Mesendoderm (in vitro differentiated cells): ENCODE data around the gene NEDD4L.
"Not testable (repeated sequence)": the region's sequence is repeated elsewhere in the genome, so short reads cannot be mapped to it uniquely, and the experiment has no call there.

Experiments used
- DNase-seq: peaks from one replicate; pipeline ENCODE4 v3.0.0; 2013
- H2AK5ac ChIP-seq: 2 replicates; pipeline ENCODE4 v1.6.1; 2013; ENCODE audit warnings: low read length, inconsistent platforms
- H2BK120ac ChIP-seq: 2 replicates; pipeline ENCODE4 v1.6.1; 2013; ENCODE audit warnings: low read depth, mild to moderate bottlenecking, low read length, moderate library complexity, mixed read lengths
- H2BK15ac ChIP-seq: replicated peaks from 2 replicates; pipeline ENCODE4 v1.6.1; 2013; ENCODE audit warnings: low read depth, mild to moderate bottlenecking, moderate library complexity
- H2BK5ac ChIP-seq: 2 replicates; pipeline ENCODE4 v1.6.1; 2013; ENCODE audit warnings: low read length, inconsistent platforms
- H3K18ac ChIP-seq: 2 replicates; pipeline ENCODE4 v1.6.1; 2013; ENCODE audit warnings: mild to moderate bottlenecking, low read length, mixed read lengths
- H3K23ac ChIP-seq: one replicate; pipeline ENCODE4 v1.6.1; 2013; ENCODE audit warnings: low read length
- H3K27ac ChIP-seq: 2 replicates; pipeline ENCODE4 v1.5.1; 2013; ENCODE audit warnings: low read depth, mild to moderate bottlenecking, inconsistent platforms, low read length, moderate library complexity
- H3K27me3 ChIP-seq: 2 replicates; pipeline ENCODE4 v1.6.1; 2013; ENCODE audit warnings: low read length, control low read depth, mild to moderate bottlenecking, inconsistent platforms; ENCODE audit not compliant: insufficient read depth, poor library complexity
- H3K36me3 ChIP-seq: 2 replicates; pipeline ENCODE4 v1.6.1; 2013; ENCODE audit warnings: low read length, inconsistent platforms; ENCODE audit not compliant: control insufficient read depth, insufficient read depth
- H3K4ac ChIP-seq: one replicate; pipeline ENCODE4 v1.6.1; 2013; ENCODE audit warnings: low read depth, mild to moderate bottlenecking, low read length, moderate library complexity
- H3K4me1 ChIP-seq: 2 replicates; pipeline ENCODE4 v1.6.1; 2013; ENCODE audit warnings: low read depth, low read length, inconsistent platforms; ENCODE audit not compliant: control insufficient read depth
- H3K4me2 ChIP-seq: 2 replicates; pipeline ENCODE4 v1.6.1; 2013; ENCODE audit warnings: low read length
- H3K4me3 ChIP-seq: 2 replicates; pipeline ENCODE4 v1.5.1; 2013; ENCODE audit warnings: mild to moderate bottlenecking, low read length
- H3K56ac ChIP-seq: one replicate; pipeline ENCODE4 v1.6.1; 2013; ENCODE audit warnings: low read length
- H3K79me1 ChIP-seq: 2 replicates; pipeline ENCODE4 v1.6.1; 2013; ENCODE audit warnings: low read length, inconsistent platforms
- H3K79me2 ChIP-seq: 2 replicates; pipeline ENCODE4 v1.6.1; 2013; ENCODE audit warnings: mild to moderate bottlenecking, low read length; ENCODE audit not compliant: control insufficient read depth, insufficient read depth
- H3K9ac ChIP-seq: 2 replicates; pipeline ENCODE4 v1.6.1; 2013; ENCODE audit warnings: low read length, inconsistent platforms
- H4K5ac ChIP-seq: one replicate; pipeline ENCODE4 v1.6.1; 2013; ENCODE audit warnings: low read length
- H4K8ac ChIP-seq: one replicate; pipeline ENCODE4 v1.6.1; 2013; ENCODE audit warnings: low read depth, mild to moderate bottlenecking, control low read depth, low read length, moderate library complexity
- WGBS: extraction: QIAGEN DNeasy Blood & Tissue Kit; methylation state at CpG from one replicate; pipeline ENCODE4 v1.1.7; 2013; ENCODE audit warnings: low lambda C conversion rate, missing lambda C conversion rate; ENCODE audit not compliant: insufficient coverage; ENCODE audit errors: extremely low coverage; 5-methylcytosine and 5-hydroxymethylcytosine counted together

The NEDD4L gene

GRCh38 chr18:58050963-58051362 is 6.9 kb downstream of the NEDD4L start:
- not testable (repeated sequence) for H2AK5ac ChIP-seq, H2BK15ac ChIP-seq, H2BK120ac ChIP-seq, H3K27me3 ChIP-seq, H3K56ac ChIP-seq, H3K27ac ChIP-seq, H4K8ac ChIP-seq, H3K79me1 ChIP-seq, H3K9ac ChIP-seq, H2BK5ac ChIP-seq, H3K4me2 ChIP-seq, H3K4ac ChIP-seq, DNase-seq, H3K36me3 ChIP-seq, H3K4me3 ChIP-seq, H3K23ac ChIP-seq, H4K5ac ChIP-seq, H3K18ac ChIP-seq
- peaks cover 16% of the 10 kb centered on the region for H3K4me1 ChIP-seq
- peaks cover 59% of the 10 kb centered on the region for H3K79me2 ChIP-seq
- WGBS = no CpG with 5 or more reads among the region's 3 CpGs

- Histone ChIP-seq H2AK5ac (no peak overlapping the region), H3K4me1 (peaks cover 11% of the 10 kb centered on the region), H3K27me3 (no peaks in the 10 kb centered on the region), H3K27ac (no peak overlapping the region), H2BK5ac (no peak overlapping the region), H3K79me1 (peaks cover 8% of the 10 kb centered on the region), H3K79me2 (peaks cover 59% of the 10 kb centered on the region), H4K8ac (no peak overlapping the region), H2BK15ac (no peak overlapping the region), H3K4ac (no peak overlapping the region), H3K4me3 (no peak overlapping the region), H3K18ac (no peak overlapping the region), H3K36me3 (no peaks in the 10 kb centered on the region), H3K4me2 (no peak overlapping the region), H3K9ac (no peak overlapping the region), H2BK120ac (peak overlapping the region; percentile 45), H4K5ac (no peak overlapping the region), H3K23ac (no peak overlapping the region), H3K56ac (no peak overlapping the region)
- WGBS = no CpG with 5 or more reads among the region's 4 CpGs
- peak; percentile 66 for DNase-seq
These were observed 7.9 kb downstream of the NEDD4L start for GRCh38 chr18:58051765-58052460.

- no peak overlapping the region for H2BK5ac ChIP-seq
- no CpG with 5 or more reads among the region's 3 CpGs for WGBS
- H3K36me3 ChIP-seq = no peaks in the 10 kb centered on the region
- no peak overlapping the region for H3K4ac ChIP-seq
- H3K18ac ChIP-seq = no peak overlapping the region
- peaks cover 12% of the 10 kb centered on the region for H3K79me1 ChIP-seq
- no peak overlapping the region for H2BK120ac ChIP-seq
- DNase-seq = no peak
- no peak overlapping the region for H4K5ac ChIP-seq
- no peak overlapping the region for H2AK5ac ChIP-seq
- H3K4me3 ChIP-seq = no peak overlapping the region
- peaks cover 58% of the 10 kb centered on the region for H3K79me2 ChIP-seq
- peaks cover 9% of the 10 kb centered on the region for H3K4me1 ChIP-seq
- no peak overlapping the region for H4K8ac ChIP-seq
- H3K4me2 ChIP-seq = no peak overlapping the region
- H3K23ac ChIP-seq = no peak overlapping the region
- H2BK15ac ChIP-seq = no peak overlapping the region
- H3K9ac ChIP-seq = no peak overlapping the region
- no peak overlapping the region for H3K27ac ChIP-seq
- H3K56ac ChIP-seq = no peak overlapping the region
- H3K27me3 ChIP-seq = no peaks in the 10 kb centered on the region
These were observed 8.9 kb downstream of the NEDD4L start for GRCh38 chr18:58052960-58053359.

GRCh38 chr18:58054041-58054781 is 10.2 kb downstream of the NEDD4L start:
- no peak overlapping the region for H2BK120ac ChIP-seq
- no peaks in the 10 kb centered on the region for H3K36me3 ChIP-seq
- H3K9ac ChIP-seq = no peak overlapping the region
- H3K56ac ChIP-seq = no peak overlapping the region
- H3K27me3 ChIP-seq = no peaks in the 10 kb centered on the region
- H3K79me1 ChIP-seq = peaks cover 14% of the 10 kb centered on the region
- no peak overlapping the region for H3K4me2 ChIP-seq
- no peak overlapping the region for H3K4me3 ChIP-seq
- H2BK15ac ChIP-seq = no peak overlapping the region
- H3K4ac ChIP-seq = no peak overlapping the region
- no peak overlapping the region for H3K27ac ChIP-seq
- peak; percentile 86 for DNase-seq
- no peak overlapping the region for H4K5ac ChIP-seq
- H4K8ac ChIP-seq = no peak overlapping the region
- H3K79me2 ChIP-seq = peaks cover 52% of the 10 kb centered on the region
- H3K4me1 ChIP-seq = peaks cover 2% of the 10 kb centered on the region
- no peak overlapping the region for H3K18ac ChIP-seq
- 100% methylated on average over 1 of the region's 8 CpGs for WGBS
- H3K23ac ChIP-seq = no peak overlapping the region
- no peak overlapping the region for H2BK5ac ChIP-seq
- H2AK5ac ChIP-seq = no peak overlapping the region

- Histone ChIP-seq H3K36me3 (no peaks in the 10 kb centered on the region), H3K79me2 (peaks cover 47% of the 10 kb centered on the region), H3K4ac (no peak overlapping the region), H3K56ac (no peak overlapping the region), H3K18ac (no peak overlapping the region), H3K79me1 (peaks cover 17% of the 10 kb centered on the region), H4K5ac (no peak overlapping the region), H3K9ac (no peak overlapping the region), H2BK120ac (no peak overlapping the region), H3K4me1 (peaks cover 2% of the 10 kb centered on the region), H3K27ac (no peak overlapping the region), H3K27me3 (no peaks in the 10 kb centered on the region), H2AK5ac (no peak overlapping the region), H3K4me2 (no peak overlapping the region), H2BK5ac (no peak overlapping the region), H3K4me3 (no peak overlapping the region), H2BK15ac (no peak overlapping the region), H3K23ac (no peak overlapping the region), H4K8ac (no peak overlapping the region)
- WGBS = no CpG with 5 or more reads among the region's 4 CpGs
- DNase-seq = no peak
These were observed 12.0 kb downstream of the NEDD4L start for GRCh38 chr18:58055890-58056558.
